VCaP (cell line): Measurements from ENCODE around the gene PRR5L.

Experiments used
- H3K27ac ChIP-seq: fragments of 450-650 bp; 2 replicates; pipeline ENCODE4 v1.5.1; 2017
- TF ChIP-seq, protein P1 (sequence below): fragments of 450-650 bp; conservative IDR thresholded peaks from 2 replicates; pipeline ENCODE4 v1.5.1; 2017; ENCODE audit warnings: mild to moderate bottlenecking, moderate library complexity

Gene PRR5L

GRCh38 chr11:36453678-36454077 is 157.6 kb downstream of the PRR5L start:
- H3K27ac ChIP-seq: peak overlapping the region; percentile 68
- TF ChIP-seq, protein P1, sequence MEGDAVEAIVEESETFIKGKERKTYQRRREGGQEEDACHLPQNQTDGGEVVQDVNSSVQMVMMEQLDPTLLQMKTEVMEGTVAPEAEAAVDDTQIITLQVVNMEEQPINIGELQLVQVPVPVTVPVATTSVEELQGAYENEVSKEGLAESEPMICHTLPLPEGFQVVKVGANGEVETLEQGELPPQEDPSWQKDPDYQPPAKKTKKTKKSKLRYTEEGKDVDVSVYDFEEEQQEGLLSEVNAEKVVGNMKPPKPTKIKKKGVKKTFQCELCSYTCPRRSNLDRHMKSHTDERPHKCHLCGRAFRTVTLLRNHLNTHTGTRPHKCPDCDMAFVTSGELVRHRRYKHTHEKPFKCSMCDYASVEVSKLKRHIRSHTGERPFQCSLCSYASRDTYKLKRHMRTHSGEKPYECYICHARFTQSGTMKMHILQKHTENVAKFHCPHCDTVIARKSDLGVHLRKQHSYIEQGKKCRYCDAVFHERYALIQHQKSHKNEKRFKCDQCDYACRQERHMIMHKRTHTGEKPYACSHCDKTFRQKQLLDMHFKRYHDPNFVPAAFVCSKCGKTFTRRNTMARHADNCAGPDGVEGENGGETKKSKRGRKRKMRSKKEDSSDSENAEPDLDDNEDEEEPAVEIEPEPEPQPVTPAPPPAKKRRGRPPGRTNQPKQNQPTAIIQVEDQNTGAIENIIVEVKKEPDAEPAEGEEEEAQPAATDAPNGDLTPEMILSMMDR: no peak

DNA sequence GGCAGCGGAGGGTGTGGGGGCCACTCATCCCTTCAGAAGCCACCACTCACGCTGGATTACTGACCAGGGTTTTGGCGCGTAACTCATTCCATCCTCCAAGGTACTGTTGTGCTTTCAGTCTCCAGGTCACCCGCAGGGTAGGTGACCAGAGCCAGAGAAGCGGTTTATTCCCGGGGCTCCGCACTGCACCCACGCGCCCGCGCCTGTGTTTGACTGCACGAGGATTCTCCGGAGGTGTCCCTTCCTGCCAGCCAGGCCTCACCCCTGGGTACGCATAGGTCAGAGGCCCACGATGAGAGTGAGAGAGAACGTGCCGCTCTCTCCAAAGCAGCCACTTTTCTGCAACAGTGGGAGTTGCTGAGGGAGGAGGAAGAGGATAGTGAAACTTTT is 158.5 kb downstream of the PRR5L start:
- H3K27ac ChIP-seq: no peak overlapping the region; the same call in 1 of the 2 replicates
- TF ChIP-seq, protein P1: no peak

DNA sequence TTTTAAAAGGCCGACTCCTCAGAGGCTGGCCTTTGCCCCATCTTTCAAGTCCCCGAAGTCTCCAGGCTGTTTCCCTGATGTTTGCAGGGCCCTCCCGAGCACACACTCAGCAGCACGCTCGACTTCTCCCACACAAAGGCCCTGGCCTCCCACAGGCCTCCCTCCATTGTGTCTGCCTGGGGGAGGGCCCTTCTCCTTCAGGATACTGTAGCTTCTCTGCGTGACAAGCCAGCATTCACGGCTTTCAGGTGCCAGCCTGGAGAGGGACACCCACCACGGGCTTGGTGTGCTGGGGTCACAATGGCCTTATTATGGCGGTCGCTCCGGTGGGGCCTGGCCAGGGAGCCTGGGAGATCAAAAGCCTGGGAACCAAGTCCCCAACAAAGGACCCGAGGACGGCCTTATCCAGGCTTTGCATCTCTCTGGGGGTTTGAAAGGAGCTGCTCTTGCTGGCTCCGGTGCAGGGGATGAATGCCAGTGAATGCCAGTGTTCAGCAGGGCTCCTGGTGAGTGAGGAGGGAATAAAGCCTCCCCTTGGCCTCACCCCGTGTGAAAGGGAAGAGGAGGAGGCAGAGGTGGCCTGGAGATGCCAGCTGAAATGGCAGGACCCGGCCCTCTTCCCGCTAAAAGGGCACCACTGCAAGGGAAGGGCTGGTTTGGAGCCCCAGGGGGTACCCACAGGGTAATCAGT is 159.0 kb downstream of the PRR5L start:
- H3K27ac ChIP-seq: no peak overlapping the region

GRCh38 chr11:36455658-36456111 is 159.6 kb downstream of the PRR5L start:
- TF ChIP-seq, protein P1: no peak
- no peak overlapping the region for H3K27ac ChIP-seq

More for the DNA sequence above, 159.0 kb downstream of the PRR5L start:
- TF ChIP-seq, protein P1: no peak

- H3K27ac ChIP-seq: no peak overlapping the region
- TF ChIP-seq, protein P1: no peak
Observed at GRCh38 chr11:36456156-36456555, 160.1 kb downstream of the PRR5L start.

DNA sequence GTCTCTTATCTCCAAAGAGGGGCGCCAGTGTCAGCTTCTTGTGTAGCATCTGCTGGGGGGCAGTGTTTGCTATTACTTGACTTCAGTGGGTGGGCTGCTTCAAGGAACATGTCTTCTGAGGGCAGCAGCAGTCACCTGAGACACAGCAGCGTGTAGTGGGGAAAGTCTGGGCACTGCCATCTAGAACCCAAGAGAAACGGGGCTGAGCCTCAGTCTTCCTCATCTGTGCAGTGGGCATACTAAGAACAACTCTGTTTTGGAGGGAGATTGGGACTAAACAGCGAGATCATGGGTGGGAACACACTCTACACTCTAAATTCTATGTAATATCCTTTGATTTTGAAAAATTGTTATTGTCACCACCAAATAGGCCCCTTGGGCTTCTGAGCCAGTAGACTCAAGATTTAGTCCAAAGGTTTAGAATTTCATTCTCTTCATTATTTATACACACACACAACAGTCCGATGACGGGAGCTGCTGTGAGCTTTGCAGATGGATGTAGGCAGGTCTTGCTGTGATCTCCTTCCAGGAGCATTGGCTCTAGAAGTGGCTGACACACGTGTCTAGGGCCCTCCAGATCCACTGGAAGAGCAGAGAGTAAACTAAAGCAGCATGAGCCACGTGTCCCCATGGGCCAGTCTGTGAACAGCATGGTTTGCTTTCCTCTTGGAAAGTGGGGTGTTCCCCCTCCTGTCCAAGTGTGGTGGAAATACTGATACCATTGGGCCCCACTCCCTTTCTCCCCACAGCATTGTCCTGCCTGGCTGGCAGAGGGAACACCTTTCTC is 162.2 kb downstream of the PRR5L start:
- TF ChIP-seq, protein P1: no peak
- H3K27ac ChIP-seq: no peak overlapping the region

DNA sequence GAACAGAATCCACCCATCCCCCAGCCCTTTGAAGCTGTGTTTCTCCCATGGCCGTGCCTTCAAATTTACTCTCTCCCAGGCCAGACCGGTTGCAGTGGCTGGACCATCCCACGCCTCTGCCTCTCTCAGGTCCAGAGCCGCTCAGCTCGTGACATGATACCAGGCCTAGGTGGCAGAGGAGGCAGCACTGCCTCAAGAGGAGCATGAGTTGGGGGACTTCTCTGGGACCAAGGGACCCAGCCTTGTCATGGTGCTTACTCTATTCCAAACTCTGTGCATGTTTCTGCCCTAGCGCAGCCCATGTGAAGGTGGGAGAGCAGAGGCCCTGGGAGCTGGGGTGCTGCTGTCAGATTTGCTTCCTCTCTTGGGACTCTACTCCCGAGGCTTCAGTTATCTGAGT is 163.0 kb downstream of the PRR5L start:
- no peak overlapping the region for H3K27ac ChIP-seq
- TF ChIP-seq, protein P1: no peak
